Nephron (organoid): Measurements from ENCODE around the gene FECH.

Experiments
- H3K27ac Mint-ChIP-seq, 3 experiments: 2 replicates each; pipeline ENCODE4 v1.8.0; 2020; ENCODE audit warnings: mixed read lengths in 3 of 3, mild to moderate bottlenecking in 2 of 3, moderate library complexity in 1 of 3
- H3K27me3 Mint-ChIP-seq: 2 replicates; pipeline ENCODE4 v1.8.0; 2021; ENCODE audit warnings: low read depth, mild to moderate bottlenecking, moderate library complexity, mixed read lengths
- H3K36me3 Mint-ChIP-seq: 2 replicates; pipeline ENCODE4 v1.8.0; 2020; ENCODE audit warnings: low read depth, mixed read lengths
- H3K4me1 Mint-ChIP-seq: 2 replicates; pipeline ENCODE4 v1.8.0; 2020; ENCODE audit warnings: mixed read lengths
- H3K4me3 Mint-ChIP-seq, 3 experiments: 2 replicates each; pipeline ENCODE4 v1.8.0; 2020; ENCODE audit warnings: mild to moderate bottlenecking in 3 of 3, mixed read lengths in 3 of 3, moderate library complexity in 2 of 3
- H3K9me3 Mint-ChIP-seq: 2 replicates; pipeline ENCODE4 v1.8.0; 2020; ENCODE audit warnings: mixed read lengths
- CTCF ChIP-seq, 3 experiments: fragments of 200-600 bp; sonication (generic); IDR thresholded peaks; one replicate each; pipeline ENCODE4 v1.5.0; 2021; ENCODE audit warnings: antibody characterized with exemption in 3 of 3; ENCODE audit not compliant: unreplicated experiment in 3 of 3

The FECH gene

DNA sequence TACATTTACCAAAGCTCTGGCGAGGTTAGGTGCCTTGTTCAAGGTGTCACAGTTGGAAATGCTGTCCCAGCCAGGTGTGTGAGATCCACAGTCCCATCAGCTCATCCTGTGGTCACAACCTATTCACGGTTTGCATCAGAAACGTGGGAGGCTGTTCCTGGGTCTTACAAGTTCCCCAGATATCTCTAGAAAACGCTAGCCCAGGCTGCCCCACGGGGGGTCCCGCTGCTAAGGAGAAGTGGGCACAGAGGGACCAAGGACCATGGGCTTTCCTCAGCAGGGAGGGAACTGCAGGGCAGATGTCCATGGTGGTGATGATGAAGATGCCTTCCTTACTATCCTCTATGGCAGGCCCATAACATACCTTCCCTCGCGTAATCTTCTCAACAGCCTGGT is 649 bp downstream of the FECH start:
- peaks cover 20% of the 10 kb centered on the region for H3K4me1 Mint-ChIP-seq
- no peaks in the 10 kb centered on the region for H3K27me3 Mint-ChIP-seq
- H3K9me3 Mint-ChIP-seq = no peaks in the 10 kb centered on the region
- H3K4me3 Mint-ChIP-seq = peak overlapping the region; percentile 84 to 96 (median 89)
- peaks cover 14% of the 10 kb centered on the region for H3K36me3 Mint-ChIP-seq
- TF ChIP-seq CTCF (IDR thresholded peaks at IDR 0.05; ENCODE audit: unreplicated experiment in 3 of 3) = no peak
- peak overlapping the region; percentile 34 to 56 (median 50) for H3K27ac Mint-ChIP-seq

GRCh38 chr18:57585421-57585820 is 1.1 kb downstream of the FECH start:
- Mint-ChIP-seq H3K4me3 (peak overlapping the region; percentile 84 to 96 (median 89)), H3K36me3 (peaks cover 14% of the 10 kb centered on the region), H3K9me3 (no peaks in the 10 kb centered on the region), H3K4me1 (peaks cover 20% of the 10 kb centered on the region), H3K27me3 (no peaks in the 10 kb centered on the region), H3K27ac (peak overlapping the region; percentile 9 to 34 (median 19))
- TF ChIP-seq CTCF (IDR thresholded peaks at IDR 0.05; ENCODE audit: unreplicated experiment in 3 of 3) = no peak

- no peak for TF ChIP-seq CTCF (IDR thresholded peaks at IDR 0.05; ENCODE audit: unreplicated experiment in 3 of 3)
- Mint-ChIP-seq H3K4me1 (peaks cover 20% of the 10 kb centered on the region), H3K27me3 (no peaks in the 10 kb centered on the region), H3K9me3 (no peaks in the 10 kb centered on the region), H3K4me3 (peak overlapping the region; percentile 84 to 96 (median 89)), H3K36me3 (peaks cover 21% of the 10 kb centered on the region), H3K27ac (no peak overlapping the region)
These were observed 2.1 kb downstream of the FECH start for GRCh38 chr18:57584444-57584843.

- H3K4me3 Mint-ChIP-seq = peak overlapping the region; percentile 21 to 54 (median 45)
- H3K27me3 Mint-ChIP-seq = no peaks in the 10 kb centered on the region
- H3K9me3 Mint-ChIP-seq = no peaks in the 10 kb centered on the region
- H3K27ac Mint-ChIP-seq = no peak overlapping the region
- no peak for TF ChIP-seq CTCF (IDR thresholded peaks at IDR 0.05; ENCODE audit: unreplicated experiment in 3 of 3)
- H3K36me3 Mint-ChIP-seq = peaks cover 24% of the 10 kb centered on the region
- peaks cover 20% of the 10 kb centered on the region for H3K4me1 Mint-ChIP-seq
These were observed 3.1 kb downstream of the FECH start for GRCh38 chr18:57583297-57583835.

- peaks cover 20% of the 10 kb centered on the region for H3K4me1 Mint-ChIP-seq
- peaks cover 37% of the 10 kb centered on the region for H3K36me3 Mint-ChIP-seq
- no peaks in the 10 kb centered on the region for H3K9me3 Mint-ChIP-seq
- TF ChIP-seq CTCF (IDR thresholded peaks at IDR 0.05; ENCODE audit: unreplicated experiment in 3 of 3) = no peak
- H3K4me3 Mint-ChIP-seq = no peak overlapping the region
- H3K27ac Mint-ChIP-seq = peak overlapping the region in 1 of 3 experiments; percentile 77
- H3K27me3 Mint-ChIP-seq = no peaks in the 10 kb centered on the region
These were observed 5.1 kb downstream of the FECH start for GRCh38 chr18:57581301-57581934.

GRCh38 chr18:57579934-57580333 is 6.6 kb downstream of the FECH start:
- H3K36me3 Mint-ChIP-seq = peaks cover 48% of the 10 kb centered on the region
- H3K27ac Mint-ChIP-seq = no peak overlapping the region
- H3K4me3 Mint-ChIP-seq = no peak overlapping the region
- TF ChIP-seq CTCF (IDR thresholded peaks at IDR 0.05; ENCODE audit: unreplicated experiment in 3 of 3) = no peak
- no peaks in the 10 kb centered on the region for H3K27me3 Mint-ChIP-seq
- H3K9me3 Mint-ChIP-seq = no peaks in the 10 kb centered on the region
- peaks cover 8% of the 10 kb centered on the region for H3K4me1 Mint-ChIP-seq
